ENCODE results near the gene NFATC2.

NFATC2 gene

DNA sequence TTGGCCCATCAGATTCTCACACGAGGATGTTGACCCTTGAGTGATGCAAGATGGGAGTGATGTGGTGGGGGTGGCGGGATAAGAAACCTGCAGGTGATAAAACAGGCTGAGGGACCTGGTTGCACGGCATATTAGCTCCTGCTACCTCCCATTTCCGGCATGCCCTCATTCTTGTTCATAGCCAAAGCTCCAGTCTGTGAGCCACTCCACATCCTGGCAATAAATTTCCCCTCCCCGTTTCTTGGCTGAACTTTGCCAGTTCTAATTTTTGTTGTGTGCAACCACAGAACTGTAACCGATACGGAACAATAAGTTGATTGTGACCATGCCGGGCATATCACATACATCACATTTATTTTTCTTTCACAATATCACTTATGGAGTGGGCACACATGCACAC lies 41.6 kb upstream of the NFATC2 start:
- TF ChIP-seq CTCF (IDR thresholded peaks at IDR 0.05; ENCODE audit: low read length, missing control alignments) = no peak
- H3K4me3 ChIP-seq (replicated peaks; ENCODE audit: low read depth, low read length) = no peak overlapping the region
- DNase-seq (ENCODE audit: low read depth) = no peak

- no peak for TF ChIP-seq CTCF (IDR thresholded peaks at IDR 0.05; ENCODE audit: low read length, missing control alignments)
- no peak for DNase-seq (ENCODE audit: low read depth)
Observed at GRCh38 chr20:51583499-51583898, 41.0 kb upstream of the NFATC2 start.

GRCh38 chr20:51583073-51583472 lies 40.6 kb upstream of the NFATC2 start:
- no peak for TF ChIP-seq CTCF (IDR thresholded peaks at IDR 0.05; ENCODE audit: low read length, missing control alignments)
- no peak for DNase-seq (ENCODE audit: low read depth)
- no peak overlapping the region for H3K4me3 ChIP-seq (replicated peaks; ENCODE audit: low read depth, low read length)

More at GRCh38 chr20:51583499-51583898, 41.0 kb upstream of the NFATC2 start:
- H3K4me3 ChIP-seq (replicated peaks; ENCODE audit: low read depth, low read length) = no peak overlapping the region

DNA sequence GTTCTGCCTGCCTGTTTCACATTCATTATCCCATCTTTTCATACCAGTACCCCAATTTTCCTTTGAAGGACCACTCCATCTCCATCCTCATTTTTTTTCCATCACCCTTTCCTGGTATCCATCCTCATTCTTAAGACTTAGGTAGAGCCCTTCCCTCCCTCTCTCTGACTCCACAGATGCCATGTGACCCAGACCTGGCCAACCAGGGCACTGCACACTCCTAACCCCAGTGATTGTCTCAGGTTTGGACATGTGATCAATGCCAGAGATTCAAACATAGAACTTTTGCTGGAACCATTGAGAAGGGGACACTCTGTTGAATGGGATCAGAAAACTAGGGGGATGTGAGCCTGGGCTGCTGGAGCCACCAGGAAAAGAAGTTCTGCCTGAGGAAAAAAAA lies 39.1 kb upstream of the NFATC2 start:
- no peak for TF ChIP-seq CTCF (IDR thresholded peaks at IDR 0.05; ENCODE audit: low read length, missing control alignments)

DNA sequence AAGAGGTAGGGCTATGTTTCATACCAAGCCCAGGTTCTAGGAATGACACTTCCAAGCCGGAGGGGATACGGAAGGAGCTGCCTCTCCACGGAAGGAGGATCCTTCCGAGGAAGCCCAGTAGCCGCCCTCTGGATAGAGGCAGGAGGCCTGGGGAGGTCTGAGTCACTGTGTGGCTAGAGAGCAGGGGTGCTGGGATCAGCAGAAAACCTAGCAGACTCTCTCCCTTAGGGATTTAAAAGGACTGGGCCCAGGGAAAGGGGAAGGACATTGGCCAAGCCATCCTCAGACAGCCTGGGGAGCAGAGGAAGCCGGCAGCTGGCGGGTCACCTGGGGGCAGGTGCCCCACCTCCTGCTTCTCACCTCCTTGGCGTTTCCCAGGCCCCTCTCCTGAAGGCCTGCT lies 36.6 kb upstream of the NFATC2 start:
- DNase-seq (ENCODE audit: low read depth) = no peak
- TF ChIP-seq CTCF (IDR thresholded peaks at IDR 0.05; ENCODE audit: low read length, missing control alignments) = no peak
- H3K4me3 ChIP-seq (replicated peaks; ENCODE audit: low read depth, low read length) = no peak overlapping the region

More for the DNA sequence above, 39.1 kb upstream of the NFATC2 start:
- DNase-seq (ENCODE audit: low read depth) = no peak
- H3K4me3 ChIP-seq (replicated peaks; ENCODE audit: low read depth, low read length) = no peak overlapping the region

DNA sequence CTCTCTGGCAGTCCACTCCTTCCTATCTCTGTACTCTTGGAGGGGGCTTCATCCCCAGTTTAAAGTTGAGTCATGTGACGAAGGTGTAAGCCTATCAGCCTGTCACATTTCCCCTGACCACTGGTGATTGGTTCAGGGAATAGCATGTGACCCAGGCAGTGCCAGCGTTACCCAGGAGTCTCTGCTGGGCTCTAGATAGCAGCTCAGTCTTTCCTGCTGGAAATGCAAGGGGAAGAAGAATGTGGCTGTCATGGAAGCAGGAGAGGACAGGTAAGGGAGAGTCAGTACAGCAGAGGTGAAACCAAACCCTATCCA lies 35.6 kb upstream of the NFATC2 start:
- TF ChIP-seq CTCF (IDR thresholded peaks at IDR 0.05; ENCODE audit: low read length, missing control alignments) = no peak
- no peak overlapping the region for H3K4me3 ChIP-seq (replicated peaks; ENCODE audit: low read depth, low read length)
- DNase-seq (ENCODE audit: low read depth) = no peak

- no peak overlapping the region for H3K4me3 ChIP-seq (replicated peaks; ENCODE audit: low read depth, low read length)
- no peak for TF ChIP-seq CTCF (IDR thresholded peaks at IDR 0.05; ENCODE audit: low read length, missing control alignments)
- no peak for DNase-seq (ENCODE audit: low read depth)
Observed at GRCh38 chr20:51577432-51578144, 35.1 kb upstream of the NFATC2 start.
